GM12878 (cell line): ENCODE results near the gene DENND1A.

ENCODE experiments used
- BHLHE40 ChIP-seq, 2 experiments: fragments of 450-650 bp in 1 of 2; IDR thresholded peaks; 2 replicates each; pipeline ENCODE4 v1.6.1; 2011 to 2017; ENCODE audit warnings: low read depth in 2 of 2, borderline replicate concordance in 1 of 2, improper control_type of control experiment in 1 of 2, low read length in 1 of 2, mild to moderate bottlenecking in 1 of 2
- CEBPB ChIP-seq, 2 experiments: fragments of 150-350 bp in 1 of 2; IDR thresholded peaks; 2 replicates each; pipeline ENCODE4 v1.6.1; 2012 to 2014; ENCODE audit warnings: low read depth in 2 of 2, low read length in 2 of 2, borderline replicate concordance in 1 of 2, inconsistent platforms in 1 of 2
- ELK1 ChIP-seq: IDR thresholded peaks from 2 replicates; pipeline ENCODE4 v1.6.1; 2012; ENCODE audit warnings: low read depth, low read length, improper control_type of control experiment
- EZH2 ChIP-seq: IDR thresholded peaks from 2 replicates; pipeline ENCODE4 v1.6.1; 2012; ENCODE audit warnings: low read depth, mild to moderate bottlenecking, control low read depth, inconsistent platforms, low read length, borderline replicate concordance; ENCODE audit not compliant: control insufficient read depth
- HDAC6 ChIP-seq: fragments of 200-600 bp; sonication (generic); IDR thresholded peaks from one replicate; pipeline ENCODE4 v1.8.0; 2017; ENCODE audit warnings: antibody characterized with exemption; ENCODE audit not compliant: unreplicated experiment
- IKZF1 ChIP-seq: fragments of 450-650 bp; conservative IDR thresholded peaks from 2 replicates; pipeline ENCODE4 v1.6.1; 2017; ENCODE audit warnings: antibody characterized with exemption, mild to moderate bottlenecking
- MYC ChIP-seq: IDR thresholded peaks from 2 replicates; pipeline ENCODE4 v1.6.1; 2011; ENCODE audit warnings: mild to moderate bottlenecking, low read length, moderate library complexity, inconsistent platforms; ENCODE audit not compliant: insufficient read depth, insufficient replicate concordance, insufficient read length, severe bottlenecking
- NFXL1 ChIP-seq: fragments of 450-650 bp; IDR thresholded peaks from 2 replicates; pipeline ENCODE4 v1.6.1; 2017; ENCODE audit warnings: antibody characterized with exemption, mild to moderate bottlenecking, borderline replicate concordance
- POLR2A ChIP-seq: IDR thresholded peaks from 2 replicates; pipeline ENCODE4 v1.6.1; 2011; ENCODE audit warnings: low read depth, mild to moderate bottlenecking, low read length
- POLR2AphosphoS5 ChIP-seq: IDR thresholded peaks from 2 replicates; pipeline ENCODE4 v1.6.1; 2011; ENCODE audit warnings: mild to moderate bottlenecking, low read length, inconsistent platforms
- RAD21 ChIP-seq: IDR thresholded peaks from 2 replicates; pipeline ENCODE4 v1.6.1; 2011; ENCODE audit warnings: mild to moderate bottlenecking, low read depth, low read length, moderate library complexity; ENCODE audit not compliant: insufficient read depth
- TF ChIP-seq, protein P1 (sequence below), 3 experiments: IDR thresholded peaks in 2 of 3; conservative IDR thresholded peaks in 1 of 3; 2 replicates each; pipeline ENCODE4 v1.5.1; 2011; ENCODE audit warnings: low read depth in 3 of 3, low read length in 3 of 3, mild to moderate bottlenecking in 3 of 3, control low read depth in 2 of 3, moderate library complexity in 2 of 3, inconsistent platforms in 1 of 3, mixed read lengths in 1 of 3; ENCODE audit not compliant: control insufficient read depth in 2 of 3, insufficient read depth in 1 of 3; ENCODE audit errors: extremely low read depth in 1 of 3
- TF ChIP-seq, protein P2 (sequence below): IDR thresholded peaks from 2 replicates; pipeline ENCODE4 v1.6.1; 2011; ENCODE audit warnings: low read depth, mild to moderate bottlenecking, low read length, moderate library complexity, borderline replicate concordance; ENCODE audit errors: extremely low read depth

- TF ChIP-seq NFXL1 (peak; percentile 97), POLR2AphosphoS5 (peak; percentile 81), ELK1 (no peak; the same call in 1 of the 2 replicates), POLR2A (peak; percentile 80), EZH2 (no peak), CEBPB (IDR thresholded peaks at IDR 0.05; ENCODE audit: borderline replicate concordance in 1 of 2, low read depth in 2 of 2, low read length in 2 of 2) (peak in 1 of 2 experiments; percentile 3; a peak in 1 of 4 replicates), MYC (no peak), IKZF1 (peak; percentile 99), RAD21 (0 out of 2 replicates have a peak, but pooled peaks have one; percentile 20), HDAC6 (no peak), BHLHE40 (IDR thresholded peaks at IDR 0.05; ENCODE audit: borderline replicate concordance in 1 of 2, low read depth in 2 of 2, low read length in 1 of 2) (peak; percentile 66 to 78; a peak in 3 of 4 replicates)
- TF ChIP-seq, protein P1, sequence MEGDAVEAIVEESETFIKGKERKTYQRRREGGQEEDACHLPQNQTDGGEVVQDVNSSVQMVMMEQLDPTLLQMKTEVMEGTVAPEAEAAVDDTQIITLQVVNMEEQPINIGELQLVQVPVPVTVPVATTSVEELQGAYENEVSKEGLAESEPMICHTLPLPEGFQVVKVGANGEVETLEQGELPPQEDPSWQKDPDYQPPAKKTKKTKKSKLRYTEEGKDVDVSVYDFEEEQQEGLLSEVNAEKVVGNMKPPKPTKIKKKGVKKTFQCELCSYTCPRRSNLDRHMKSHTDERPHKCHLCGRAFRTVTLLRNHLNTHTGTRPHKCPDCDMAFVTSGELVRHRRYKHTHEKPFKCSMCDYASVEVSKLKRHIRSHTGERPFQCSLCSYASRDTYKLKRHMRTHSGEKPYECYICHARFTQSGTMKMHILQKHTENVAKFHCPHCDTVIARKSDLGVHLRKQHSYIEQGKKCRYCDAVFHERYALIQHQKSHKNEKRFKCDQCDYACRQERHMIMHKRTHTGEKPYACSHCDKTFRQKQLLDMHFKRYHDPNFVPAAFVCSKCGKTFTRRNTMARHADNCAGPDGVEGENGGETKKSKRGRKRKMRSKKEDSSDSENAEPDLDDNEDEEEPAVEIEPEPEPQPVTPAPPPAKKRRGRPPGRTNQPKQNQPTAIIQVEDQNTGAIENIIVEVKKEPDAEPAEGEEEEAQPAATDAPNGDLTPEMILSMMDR (IDR thresholded peaks at IDR 0.05 in 2 of 3, conservative IDR thresholded peaks at IDR 0.05 in 1 of 3; ENCODE audit: control insufficient read depth in 2 of 3, extremely low read depth in 1 of 3, insufficient read depth in 1 of 3, low read depth in 3 of 3, low read length in 3 of 3), result no peak
- TF ChIP-seq, protein P2, sequence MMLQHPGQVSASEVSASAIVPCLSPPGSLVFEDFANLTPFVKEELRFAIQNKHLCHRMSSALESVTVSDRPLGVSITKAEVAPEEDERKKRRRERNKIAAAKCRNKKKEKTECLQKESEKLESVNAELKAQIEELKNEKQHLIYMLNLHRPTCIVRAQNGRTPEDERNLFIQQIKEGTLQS, result no peak
Observed at GRCh38 chr9:123338710-123339665, 590.9 kb downstream of the DENND1A start.
